Keratinocyte (primary cell): Measurements from ENCODE around the gene CD101.

Experiments used
- CTCF ChIP-seq, 3 experiments: IDR thresholded peaks in 1 of 3; conservative IDR thresholded peaks in 1 of 3; optimal IDR thresholded peaks in 1 of 3; 2 replicates in 2 of 3; 3 replicates in 1 of 3; pipeline versions ENCODE3 to v1.5.1; 2011; ENCODE audit warnings: low read length in 3 of 3, mild to moderate bottlenecking in 3 of 3, moderate library complexity in 2 of 3, control low read depth in 1 of 3, inconsistent platforms in 1 of 3; ENCODE audit not compliant: insufficient read depth in 2 of 3; ENCODE audit errors: extremely low read depth in 1 of 3
- EZH2 ChIP-seq: IDR thresholded peaks from one replicate; pipeline ENCODE4 v1.6.1; 2012; ENCODE audit warnings: inconsistent platforms, mild to moderate bottlenecking, low read length, moderate library complexity

- TF ChIP-seq CTCF (optimal IDR thresholded peaks at IDR 0.05 in 1 of 3, IDR thresholded peaks at IDR 0.05 in 1 of 3, conservative IDR thresholded peaks at IDR 0.05 in 1 of 3; ENCODE audit: extremely low read depth in 1 of 3, insufficient read depth in 2 of 3, low read length in 3 of 3) (no peak), EZH2 (no peak)
Observed at GRCh38 chr1:117032681-117033539, 31.4 kb downstream of the CD101 start.
